Peyer's patch (tissue), 4 donors: Measurements from ENCODE around the gene HGFAC.

ENCODE experiments used
- CTCF ChIP-seq, 6 experiments: fragments of 450-650 bp in 4 of 6; fragments of 200-600 bp in 2 of 6; sonication (generic) in 1 of 6; IDR thresholded peaks; one replicate each; pipeline ENCODE4 v1.5.1; 2017 to 2019; ENCODE audit warnings: antibody characterized with exemption in 6 of 6, mild to moderate bottlenecking in 3 of 6, moderate library complexity in 1 of 6
- POLR2A ChIP-seq, 2 donors: fragments of 450-650 bp; IDR thresholded peaks; one replicate each; pipeline ENCODE4 v1.5.1; 2017; ENCODE audit warnings: antibody characterized with exemption in 2 of 2, mild to moderate bottlenecking in 2 of 2, moderate library complexity in 2 of 2

- TF ChIP-seq CTCF (IDR thresholded peaks at IDR 0.05) (no peak), POLR2A (IDR thresholded peaks at IDR 0.05) (no peak)
Measured at GRCh38 chr4:3451956-3452355, 10.2 kb downstream of the HGFAC start.
